SK-N-MC (cell line): ENCODE data around the gene PBLD.

Experiments
- EZH2 ChIP-seq: fragments of 200-600 bp; sonication (generic); IDR thresholded peaks from one replicate; pipeline ENCODE4 v1.6.1; 2017; ENCODE audit warnings: antibody characterized with exemption
- FOXP2 ChIP-seq: optimal IDR thresholded peaks from 2 replicates; pipeline ENCODE3; 2011; ENCODE audit warnings: mild to moderate bottlenecking, moderate library complexity; ENCODE audit not compliant: insufficient read depth; ENCODE audit errors: extremely low read length, control extremely low read depth

DNA sequence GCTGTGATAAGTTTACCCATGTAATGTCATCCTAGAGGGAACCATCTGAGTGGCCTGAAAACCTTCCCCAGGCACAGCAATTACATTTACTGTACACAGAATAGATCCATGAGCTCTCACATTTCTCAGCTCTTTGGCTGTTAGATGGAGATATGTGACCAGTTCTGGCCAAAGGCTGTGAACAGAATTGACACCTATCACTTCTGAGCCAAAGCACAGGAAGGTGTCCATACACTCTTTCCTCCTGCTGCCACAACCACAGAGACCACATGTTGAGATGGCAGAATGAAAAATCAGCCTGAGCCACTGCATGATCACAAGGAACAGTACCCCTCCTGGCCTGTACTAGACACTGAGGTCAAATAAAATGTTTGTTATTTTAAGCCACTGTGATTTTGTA lies 56.5 kb downstream of the PBLD start:
- TF ChIP-seq EZH2 (no peak), FOXP2 (no peak)
